CD4-positive, alpha-beta T cell treated with Interleukin-15 for 4 hours (primary cell): ENCODE results near the gene BSPRY.
"Not testable (repeated sequence)": the region's sequence is repeated elsewhere in the genome, so short reads cannot be mapped to it uniquely, and the experiment has no call there.

Source experiments
- DNase-seq: peaks from one replicate; pipeline ENCODE4 v3.0.0-alpha.2; 2020; ENCODE audit warnings: low spot score

BSPRY gene

GRCh38 chr9:113341712-113342410, 7.5 kb upstream of the BSPRY start:
- DNase-seq, result no peak

- no peak for DNase-seq
Observed at GRCh38 chr9:113343732-113344231, 5.6 kb upstream of the BSPRY start.

- no peak for DNase-seq
Observed at GRCh38 chr9:113345190-113345589, 4.2 kb upstream of the BSPRY start.

GRCh38 chr9:113345671-113346070, 3.7 kb upstream of the BSPRY start:
- no peak for DNase-seq

- DNase-seq, result no peak
Observed at GRCh38 chr9:113348437-113348836, 904 bp upstream of the BSPRY start.

- no peak for DNase-seq
Observed at GRCh38 chr9:113349066-113349444, 286 bp upstream of the BSPRY start.

GRCh38 chr9:113350107-113350661, 843 bp downstream of the BSPRY start:
- DNase-seq, result no peak

GRCh38 chr9:113350937-113351336, 1.6 kb downstream of the BSPRY start:
- DNase-seq, result no peak

- DNase-seq, result no peak
Observed at GRCh38 chr9:113352006-113352405, 2.7 kb downstream of the BSPRY start.

GRCh38 chr9:113352411-113352810, 3.1 kb downstream of the BSPRY start:
- no peak for DNase-seq

GRCh38 chr9:113355040-113355596, 5.8 kb downstream of the BSPRY start:
- DNase-seq, result no peak

- DNase-seq, result no peak
Observed at GRCh38 chr9:113356686-113357292, 7.4 kb downstream of the BSPRY start.

- DNase-seq, result no peak
Observed at GRCh38 chr9:113359385-113359784, 10.0 kb downstream of the BSPRY start.

- DNase-seq, result no peak
Observed at GRCh38 chr9:113360242-113360842, 11.0 kb downstream of the BSPRY start.

- DNase-seq, result no peak
Observed at GRCh38 chr9:113361304-113362018, 12.1 kb downstream of the BSPRY start.

GRCh38 chr9:113363336-113363735, 14.0 kb downstream of the BSPRY start:
- no peak for DNase-seq

GRCh38 chr9:113364951-113365350, 15.6 kb downstream of the BSPRY start:
- no peak for DNase-seq

- DNase-seq, result not testable (repeated sequence)
Observed at GRCh38 chr9:113365652-113366051, 16.3 kb downstream of the BSPRY start.

- no peak for DNase-seq
Observed at GRCh38 chr9:113368348-113368981, 19.1 kb downstream of the BSPRY start.

- no peak for DNase-seq
Observed at GRCh38 chr9:113368982-113369854, 19.9 kb downstream of the BSPRY start.

- no peak for DNase-seq
Observed at GRCh38 chr9:113369855-113370140, 20.5 kb downstream of the BSPRY start.
